ENCODE measurements around the gene TREH. TPM values are rescaled to one million over a fixed set of nuclear protein-coding genes. Genes with fewer than 3 reads are reported as not detected.

The TREH gene
- total and polyA plus RNA-seq, 2 of the 8 experiments (the other 6 are each of a cell fraction or from before 2014, with no cell fraction given), result 0.03 TPM; not detected in 1

DNA sequence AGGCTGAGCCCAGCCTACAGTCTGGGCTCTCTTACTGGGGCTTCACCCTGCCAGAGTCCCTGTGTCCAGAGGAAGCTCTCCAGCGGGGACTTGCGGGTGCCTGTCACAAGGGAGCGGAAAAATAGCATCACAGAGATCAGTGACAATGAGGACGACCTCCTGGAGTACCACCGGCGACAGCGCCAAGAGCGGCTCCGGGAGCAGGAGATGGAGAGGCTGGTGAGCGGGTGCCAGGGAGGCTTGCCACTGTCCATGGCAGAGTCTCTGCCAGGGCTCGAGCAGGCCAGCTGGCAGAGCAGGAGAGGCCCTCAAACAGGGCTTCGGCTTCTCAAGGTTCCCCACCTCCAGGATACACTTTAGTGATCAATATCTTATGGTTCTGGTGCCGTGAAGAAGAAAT is 51.0 kb downstream of the TREH start (continued):
- no peak for TF ChIP-seq ZNF274 (IDR thresholded peaks at IDR 0.05; ENCODE audit: borderline replicate concordance, extremely low read depth, low read length)
